PFSK-1 (cell line): ENCODE data around the gene CLPSL1.

Experiments
- FOXP2 ChIP-seq: optimal IDR thresholded peaks from 2 replicates; pipeline ENCODE3; 2011; ENCODE audit warnings: borderline replicate concordance, control low read depth, inconsistent platforms; ENCODE audit not compliant: insufficient read depth; ENCODE audit errors: extremely low read length, extremely low read depth
- POLR2AphosphoS5 ChIP-seq: IDR thresholded peaks from 2 replicates; pipeline ENCODE4 v1.6.1; 2012; ENCODE audit warnings: low read depth, mild to moderate bottlenecking, control low read depth, low read length, moderate library complexity
- SIN3A ChIP-seq: IDR thresholded peaks from 2 replicates; pipeline ENCODE4 v1.6.1; 2012; ENCODE audit warnings: mild to moderate bottlenecking, low read length, moderate library complexity, borderline replicate concordance; ENCODE audit not compliant: insufficient read depth
- TAF1 ChIP-seq: IDR thresholded peaks from 2 replicates; pipeline ENCODE4 v1.6.1; 2012; ENCODE audit warnings: low read length, control low read depth, borderline replicate concordance; ENCODE audit not compliant: insufficient read depth
- TF ChIP-seq, protein P1 (sequence below), 2 experiments: IDR thresholded peaks; 2 replicates each; pipeline versions ENCODE4 v1.6.1 to v1.8.0; 2011 to 2012; ENCODE audit warnings: low read depth in 2 of 2, low read length in 2 of 2, control low read depth in 1 of 2, inconsistent platforms in 1 of 2, mild to moderate bottlenecking in 1 of 2, moderate library complexity in 1 of 2; ENCODE audit not compliant: insufficient read depth in 1 of 2

The CLPSL1 gene

GRCh38 chr6:35810971-35811698 lies 30.3 kb downstream of the CLPSL1 start:
- TF ChIP-seq FOXP2 (peak; percentile 14), TAF1 (no peak)

DNA sequence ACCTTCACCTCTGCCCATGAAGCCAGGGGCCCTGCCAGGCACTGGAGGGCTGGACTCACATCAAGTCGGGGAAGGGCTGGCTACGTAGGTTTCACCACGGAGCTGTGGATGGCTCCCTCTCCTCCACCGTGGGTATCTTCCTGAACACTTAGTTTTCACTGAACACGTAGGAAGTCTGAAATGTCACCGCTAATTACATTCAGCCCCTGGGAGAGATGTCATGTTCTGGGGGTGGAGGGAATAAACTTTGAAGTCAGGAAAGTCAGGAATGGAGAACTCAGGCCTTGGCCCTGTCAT lies 30.8 kb downstream of the CLPSL1 start:
- TF ChIP-seq, protein P1, sequence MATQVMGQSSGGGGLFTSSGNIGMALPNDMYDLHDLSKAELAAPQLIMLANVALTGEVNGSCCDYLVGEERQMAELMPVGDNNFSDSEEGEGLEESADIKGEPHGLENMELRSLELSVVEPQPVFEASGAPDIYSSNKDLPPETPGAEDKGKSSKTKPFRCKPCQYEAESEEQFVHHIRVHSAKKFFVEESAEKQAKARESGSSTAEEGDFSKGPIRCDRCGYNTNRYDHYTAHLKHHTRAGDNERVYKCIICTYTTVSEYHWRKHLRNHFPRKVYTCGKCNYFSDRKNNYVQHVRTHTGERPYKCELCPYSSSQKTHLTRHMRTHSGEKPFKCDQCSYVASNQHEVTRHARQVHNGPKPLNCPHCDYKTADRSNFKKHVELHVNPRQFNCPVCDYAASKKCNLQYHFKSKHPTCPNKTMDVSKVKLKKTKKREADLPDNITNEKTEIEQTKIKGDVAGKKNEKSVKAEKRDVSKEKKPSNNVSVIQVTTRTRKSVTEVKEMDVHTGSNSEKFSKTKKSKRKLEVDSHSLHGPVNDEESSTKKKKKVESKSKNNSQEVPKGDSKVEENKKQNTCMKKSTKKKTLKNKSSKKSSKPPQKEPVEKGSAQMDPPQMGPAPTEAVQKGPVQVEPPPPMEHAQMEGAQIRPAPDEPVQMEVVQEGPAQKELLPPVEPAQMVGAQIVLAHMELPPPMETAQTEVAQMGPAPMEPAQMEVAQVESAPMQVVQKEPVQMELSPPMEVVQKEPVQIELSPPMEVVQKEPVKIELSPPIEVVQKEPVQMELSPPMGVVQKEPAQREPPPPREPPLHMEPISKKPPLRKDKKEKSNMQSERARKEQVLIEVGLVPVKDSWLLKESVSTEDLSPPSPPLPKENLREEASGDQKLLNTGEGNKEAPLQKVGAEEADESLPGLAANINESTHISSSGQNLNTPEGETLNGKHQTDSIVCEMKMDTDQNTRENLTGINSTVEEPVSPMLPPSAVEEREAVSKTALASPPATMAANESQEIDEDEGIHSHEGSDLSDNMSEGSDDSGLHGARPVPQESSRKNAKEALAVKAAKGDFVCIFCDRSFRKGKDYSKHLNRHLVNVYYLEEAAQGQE (IDR thresholded peaks at IDR 0.05; ENCODE audit: insufficient read depth in 1 of 2, low read depth in 2 of 2, low read length in 2 of 2), result no peak
- TF ChIP-seq TAF1 (no peak), SIN3A (no peak), POLR2AphosphoS5 (no peak), FOXP2 (peak; percentile 26)

GRCh38 chr6:35817515-35817914 lies 36.7 kb downstream of the CLPSL1 start:
- TF ChIP-seq POLR2AphosphoS5, result no peak
- no peak for TF ChIP-seq FOXP2

GRCh38 chr6:35823601-35824000 lies 42.8 kb downstream of the CLPSL1 start:
- no peak for TF ChIP-seq TAF1
- TF ChIP-seq SIN3A, result no peak

DNA sequence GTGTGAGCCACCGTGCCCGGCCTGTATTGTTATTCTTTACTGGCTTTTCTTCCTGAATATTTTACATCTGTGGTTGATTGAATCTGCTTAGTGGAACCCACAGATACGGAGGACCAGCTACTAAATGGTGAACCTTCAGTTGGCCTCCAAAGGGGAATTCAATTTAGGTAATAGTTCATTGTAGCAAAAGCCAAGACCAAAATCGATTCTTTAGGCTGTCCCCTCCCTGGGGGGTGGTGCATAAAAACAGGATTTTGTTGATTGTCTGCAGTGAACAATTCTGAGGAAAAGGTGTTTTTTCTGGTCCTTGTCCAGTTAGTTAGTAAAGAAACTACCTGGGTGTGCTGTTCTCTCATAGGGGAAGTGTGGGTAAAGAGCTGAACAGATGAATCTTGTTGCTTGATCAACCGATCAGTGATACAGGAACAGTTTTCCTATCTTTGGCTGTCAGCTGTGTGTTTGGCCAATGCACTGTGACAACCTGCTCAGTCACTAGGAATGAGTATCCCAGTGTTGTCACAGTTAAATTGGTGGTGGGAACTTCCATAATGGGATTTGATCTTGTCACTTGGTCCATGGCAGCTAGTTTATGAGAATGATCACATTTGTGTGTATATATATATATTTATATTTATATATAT lies 43.9 kb downstream of the CLPSL1 start:
- TF ChIP-seq TAF1 (no peak), SIN3A (no peak)
- TF ChIP-seq, protein P1 (IDR thresholded peaks at IDR 0.05; ENCODE audit: insufficient read depth in 1 of 2, low read depth in 2 of 2, low read length in 2 of 2), result no peak

GRCh38 chr6:35829306-35829705 lies 48.5 kb downstream of the CLPSL1 start:
- TF ChIP-seq FOXP2 (no peak), TAF1 (no peak), POLR2AphosphoS5 (no peak), SIN3A (no peak)
- TF ChIP-seq, protein P1 (IDR thresholded peaks at IDR 0.05; ENCODE audit: insufficient read depth in 1 of 2, low read depth in 2 of 2, low read length in 2 of 2), result no peak
